ENCODE results near the gene RYR3. TPM values are rescaled to one million over a fixed set of nuclear protein-coding genes. Genes with fewer than 3 reads are reported as not detected.

The RYR3 gene
- total and polyA plus RNA-seq, 2 of the 13 experiments (the other 11 are each of a cell fraction or from before 2014, with no cell fraction given), result not detected

GRCh38 chr15:33742306-33742705 is 431.5 kb downstream of the RYR3 start:
- ChIA-PET CTCF (ENCODE audit: low intra/inter-chr PET ratio, low total read pairs) (no interaction called here), POLR2A (no interaction called here)
- TF ChIP-seq DBP (CRISPR knock-in tag; IDR thresholded peaks at IDR 0.05; ENCODE audit: not compliant biosample characterization) (no peak), PHF8 (CRISPR knock-in tag; IDR thresholded peaks at IDR 0.05) (no peak)
- H3K4me1 ChIP-seq (ENCODE audit: insufficient read depth, low read length), result no peaks in the 10 kb centered on the region
- in situ Hi-C loops (cut with HindIII; ENCODE audit: extremely low pct_ligation_motif_present, low pct_unique_long_range_greater_than_20kb) (no loop called here), intact Hi-C loops (cut with micrococcal nuclease; ENCODE audit: unreplicated experiment) (loop anchor here (5.0 kb wide), 1 partner anchor 515 kb away; no protein-coding TSS in a partner anchor)
- no peak overlapping the region for H3K9ac ChIP-seq (ENCODE audit: insufficient read depth, low read depth, low read length)
- H3K27me3 ChIP-seq (ENCODE audit: control insufficient read depth in 1 of 2, insufficient read depth in 2 of 2, low read length in 2 of 2), result peaks cover 2 to 15% of the 10 kb centered on the region in 2 experiments; a peak in 3 of 5 replicates
- H3K79me2 ChIP-seq (ENCODE audit: insufficient read depth, low read length), result no peaks in the 10 kb centered on the region
- FAIRE-seq (no peak), DNase-seq (ENCODE audit: low spot score) (no peak), ATAC-seq (no peak)
- H3K4me2 ChIP-seq (ENCODE audit: low read depth, low read length), result no peak overlapping the region
- BruUV-seq (replicated peaks), result no TSS peak
- H3K27ac ChIP-seq (ENCODE audit: extremely low read length, insufficient read depth, low read length), result no peak overlapping the region
- WGBS (ENCODE audit: low lambda C conversion rate), result 9% methylated on average over 3 of the region's 3 CpGs
- 0 out of 2 replicates have a peak, but pooled peaks cover 2% of the 10 kb centered on the region for H4K20me1 ChIP-seq (ENCODE audit: insufficient read depth, low read length)
- no peaks in the 10 kb centered on the region for H3K9me3 ChIP-seq (ENCODE audit: low read length)
- no peak overlapping the region for H2AFZ ChIP-seq (ENCODE audit: low read length)
- no peaks in the 10 kb centered on the region for H3K36me3 ChIP-seq (replicated peaks in 1 of 2; ENCODE audit: control insufficient read depth in 1 of 2, insufficient read depth in 2 of 2, low read length in 2 of 2)
- no peak overlapping the region for H3K4me3 ChIP-seq (replicated peaks in 1 of 3; ENCODE audit: insufficient read depth in 1 of 3, low read depth in 2 of 3, low read length in 3 of 3)

- H3K36me3 ChIP-seq (replicated peaks in 1 of 2; ENCODE audit: control insufficient read depth in 1 of 2, insufficient read depth in 2 of 2, low read length in 2 of 2), result no peaks in the 10 kb centered on the region
- no peak overlapping the region for H3K4me2 ChIP-seq (ENCODE audit: low read depth, low read length)
- H3K9me3 ChIP-seq (ENCODE audit: low read length), result no peaks in the 10 kb centered on the region
- H3K27ac ChIP-seq (ENCODE audit: extremely low read length, insufficient read depth, low read length), result no peak overlapping the region
- no peaks in the 10 kb centered on the region for H3K79me2 ChIP-seq (ENCODE audit: insufficient read depth, low read length)
- no peak overlapping the region for H2AFZ ChIP-seq (ENCODE audit: low read length)
- no TSS peak for BruUV-seq (replicated peaks)
- H3K4me1 ChIP-seq (ENCODE audit: insufficient read depth, low read length), result no peaks in the 10 kb centered on the region
- DNase-seq (ENCODE audit: low spot score) (no peak), ATAC-seq (no peak), FAIRE-seq (no peak)
- no peak overlapping the region for H3K9ac ChIP-seq (ENCODE audit: insufficient read depth, low read depth, low read length)
- WGBS (ENCODE audit: low lambda C conversion rate), result 0% methylated on average over 2 of the region's 2 CpGs
- ChIA-PET CTCF (ENCODE audit: low intra/inter-chr PET ratio, low total read pairs) (no interaction called here), POLR2A (no interaction called here)
- no peak overlapping the region for H3K4me3 ChIP-seq (replicated peaks in 1 of 3; ENCODE audit: insufficient read depth in 1 of 3, low read depth in 2 of 3, low read length in 3 of 3)
- no peak for TF ChIP-seq ZNF256 (CRISPR knock-in tag; conservative IDR thresholded peaks at IDR 0.05)
- intact Hi-C loops (cut with micrococcal nuclease; ENCODE audit: unreplicated experiment), result loop anchor here (5.0 kb wide), 1 partner anchor 515 kb away; no protein-coding TSS in a partner anchor
- in situ Hi-C loops (cut with HindIII; ENCODE audit: extremely low pct_ligation_motif_present, low pct_unique_long_range_greater_than_20kb), result no loop called here
- H3K27me3 ChIP-seq (ENCODE audit: control insufficient read depth in 1 of 2, insufficient read depth in 2 of 2, low read length in 2 of 2), result peaks cover 2 to 15% of the 10 kb centered on the region in 2 experiments; a peak in 3 of 5 replicates
- no peaks in the 10 kb centered on the region for H4K20me1 ChIP-seq (ENCODE audit: insufficient read depth, low read length)
These were observed 432.0 kb downstream of the RYR3 start for GRCh38 chr15:33742800-33743199.

All from HepG2 (cell line).